SH-SY5Y (cell line): ENCODE results near the gene HAT1.

Source experiments
- GATA2 ChIP-seq: IDR thresholded peaks from 2 replicates; pipeline ENCODE4 v1.6.1; 2011; ENCODE audit warnings: mild to moderate bottlenecking, low read depth, low read length
- GATA3 ChIP-seq: IDR thresholded peaks from 2 replicates; pipeline ENCODE4 v1.6.1; 2011; ENCODE audit warnings: low read depth, mild to moderate bottlenecking, low read length, moderate library complexity

DNA sequence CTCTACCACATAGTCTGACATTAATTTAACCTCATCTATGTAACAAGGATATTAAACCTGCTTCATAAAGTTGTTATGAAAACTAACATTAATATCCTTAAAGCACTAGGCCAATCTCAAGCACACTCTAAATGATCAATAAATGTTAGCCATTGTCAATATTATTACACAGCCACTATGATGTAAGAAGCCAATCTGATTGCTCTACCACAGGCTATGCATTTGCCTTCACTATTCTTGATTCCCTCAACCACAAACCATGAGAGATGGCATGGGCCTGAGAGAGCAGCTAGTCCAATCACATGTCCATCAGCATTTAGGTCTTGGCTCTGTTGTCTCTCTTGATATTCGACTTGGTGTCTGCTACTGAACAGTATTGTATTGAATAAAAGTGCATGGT, 32.5 kb upstream of the HAT1 start:
- no peak for TF ChIP-seq GATA2
- no peak for TF ChIP-seq GATA3
